Psoas muscle (tissue), 8 donors: ENCODE measurements around the gene TMEM175. TPM values are rescaled to one million over a fixed set of nuclear protein-coding genes. Genes with fewer than 3 reads are reported as not detected.

Experiments used
- ATAC-seq, 4 donors: fragments of 200-7000 bp; cut with Tn5 transposase; one replicate each; pipeline ENCODE4 v1.9.1; 2020; ENCODE audit warnings: moderate library complexity in 3 of 4, mild to moderate bottlenecking in 2 of 4
- DNase-seq, 2 donors: peaks; one replicate each; pipeline ENCODE4 v3.0.0-alpha.2; 2020
- H3K27ac ChIP-seq: fragments of 200-600 bp; one replicate; pipeline ENCODE4 v1.8.0; 2022
- H3K27me3 ChIP-seq, 3 donors: fragments of 200-600 bp in 1 of 3; one replicate each; pipeline versions ENCODE4 v1.6.1 to v1.8.0; 2013 to 2022; ENCODE audit warnings: low read length in 2 of 3, mild to moderate bottlenecking in 2 of 3, moderate library complexity in 1 of 3; ENCODE audit not compliant: insufficient read depth in 3 of 3
- H3K36me3 ChIP-seq, 2 donors: fragments of 200-600 bp in 1 of 2; one replicate each; pipeline versions ENCODE4 v1.6.1 to v1.8.0; 2013 to 2022; ENCODE audit warnings: low read depth in 1 of 2, mild to moderate bottlenecking in 1 of 2, moderate library complexity in 1 of 2; ENCODE audit not compliant: insufficient read depth in 1 of 2
- H3K4me1 ChIP-seq: fragments of 200-600 bp; one replicate; pipeline ENCODE4 v1.8.0; 2022
- H3K4me3 ChIP-seq: fragments of 200-600 bp; one replicate; pipeline ENCODE4 v1.8.0; 2022; ENCODE audit warnings: mild to moderate bottlenecking
- H3K9me3 ChIP-seq: fragments of 200-600 bp; one replicate; pipeline ENCODE4 v1.8.0; 2022
- WGBS, 3 donors: extraction: QIAGEN DNeasy Blood & Tissue Kit; methylation state at CpG; one replicate each; pipeline versions ENCODE4 v1.1.6 to v1.1.7; 2013; 5-methylcytosine and 5-hydroxymethylcytosine counted together
- intact Hi-C, 2 donors: fragments of 100-400 bp; cut with DNase I; formaldehyde crosslinking; loops; one replicate each; pipeline versions ENCODE4 v1.11.0 to v1.14.2; 2022
- polyA plus RNA-seq, 3 donors: library from polyadenylated mRNA; stranded (reverse); fragments of 200-250 nt; gene quantifications; one replicate each; pipeline ENCODE4 v1.2.3, GENCODE V29; 2013
- total RNA-seq, 4 donors: library from RNA; stranded (reverse); fragmentation: NEBNext Ultra II Directional in 2 of 4; extraction: Animal tissue kit (Norgen Biotek cat#: 25700) in 2 of 4; gene quantifications; one replicate each; pipeline versions ENCODE4 v1.2.1 to v1.2.4, GENCODE V29; 2021 to 2023
- TF ChIP-seq, protein P1 (sequence below): fragments of 200-600 bp; IDR thresholded peaks from one replicate; pipeline ENCODE4 v1.8.0; 2022; ENCODE audit warnings: antibody characterized with exemption
- donor health status: healthy with polysubstance abuse.
- donor health status: DM: no; HTN: no; CAD: no; lungs with moderate emphysema.
- donor health status: Bipolar disorder and iron deficiency.
- donor health status: healthy.
- donor health status: DM: yes; HTN: yes; CAD: no.
- donor health status: DM: no; HTN: no; CAD: no.
- donor health status: DM: no; HTN: no; CAD: no.
- donor health status: DM: yes; HTN: yes; CAD: no.

The TMEM175 gene
- total and polyA plus RNA-seq, 7 donors = 8.7 to 23.9 (median 14.3) TPM

DNA sequence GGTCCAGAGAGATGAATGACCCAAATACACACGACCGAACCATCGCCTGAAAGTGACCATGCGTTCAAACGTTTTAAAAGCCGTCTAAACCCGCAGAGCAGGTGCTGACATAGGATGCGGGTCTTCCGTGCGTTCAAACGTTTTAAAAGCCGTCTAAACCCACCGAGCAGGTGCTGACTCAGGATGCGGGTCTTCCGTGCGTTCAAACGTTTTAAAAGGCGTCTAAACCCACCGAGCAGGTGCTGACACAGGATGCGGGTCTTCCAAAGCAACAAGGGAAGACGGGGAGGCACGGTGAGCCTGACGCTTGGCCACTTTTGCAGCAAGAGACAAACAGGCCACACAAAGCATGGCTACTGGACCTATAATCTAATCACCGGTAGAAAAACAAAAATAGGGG, 47.4 kb upstream of the TMEM175 start:
- TF ChIP-seq, protein P1, sequence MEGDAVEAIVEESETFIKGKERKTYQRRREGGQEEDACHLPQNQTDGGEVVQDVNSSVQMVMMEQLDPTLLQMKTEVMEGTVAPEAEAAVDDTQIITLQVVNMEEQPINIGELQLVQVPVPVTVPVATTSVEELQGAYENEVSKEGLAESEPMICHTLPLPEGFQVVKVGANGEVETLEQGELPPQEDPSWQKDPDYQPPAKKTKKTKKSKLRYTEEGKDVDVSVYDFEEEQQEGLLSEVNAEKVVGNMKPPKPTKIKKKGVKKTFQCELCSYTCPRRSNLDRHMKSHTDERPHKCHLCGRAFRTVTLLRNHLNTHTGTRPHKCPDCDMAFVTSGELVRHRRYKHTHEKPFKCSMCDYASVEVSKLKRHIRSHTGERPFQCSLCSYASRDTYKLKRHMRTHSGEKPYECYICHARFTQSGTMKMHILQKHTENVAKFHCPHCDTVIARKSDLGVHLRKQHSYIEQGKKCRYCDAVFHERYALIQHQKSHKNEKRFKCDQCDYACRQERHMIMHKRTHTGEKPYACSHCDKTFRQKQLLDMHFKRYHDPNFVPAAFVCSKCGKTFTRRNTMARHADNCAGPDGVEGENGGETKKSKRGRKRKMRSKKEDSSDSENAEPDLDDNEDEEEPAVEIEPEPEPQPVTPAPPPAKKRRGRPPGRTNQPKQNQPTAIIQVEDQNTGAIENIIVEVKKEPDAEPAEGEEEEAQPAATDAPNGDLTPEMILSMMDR = no peak

DNA sequence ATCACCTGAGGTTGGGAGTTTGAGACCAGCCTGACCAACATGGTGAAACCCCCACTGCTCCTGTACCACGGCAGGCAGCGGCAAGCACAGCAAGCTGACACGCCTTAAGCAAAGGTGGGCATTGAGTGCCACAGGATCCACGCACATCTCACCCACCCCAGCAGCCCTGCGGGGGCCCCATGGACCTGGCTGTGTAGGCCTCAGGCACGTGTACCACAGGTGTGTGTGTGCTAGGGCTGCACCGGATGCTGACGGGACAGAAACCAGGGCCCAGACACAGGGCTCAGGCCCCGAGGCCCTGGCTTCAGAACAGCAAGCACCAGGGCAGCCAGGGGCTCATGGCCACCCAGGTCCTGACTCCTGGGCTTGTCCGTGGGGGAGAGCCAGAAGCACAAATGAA, 46.9 kb upstream of the TMEM175 start:
- intact Hi-C loops = no loop called here

More for the DNA sequence above, 47.4 kb upstream of the TMEM175 start:
- intact Hi-C loops = no loop called here
- Histone ChIP-seq H3K36me3 (peaks cover 0 to 95% of the 10 kb centered on the region in 2 donors), H3K4me1 (no peaks in the 10 kb centered on the region), H3K4me3 (no peak overlapping the region), H3K27me3 (no peaks in the 10 kb centered on the region), H3K27ac (no peak overlapping the region), H3K9me3 (no peaks in the 10 kb centered on the region)
- WGBS, 3 donors = 78 to 85% (median 85%) methylated on average over 24 of the region's 24 CpGs
- ATAC-seq (no peak), DNase-seq (no peak)

DNA sequence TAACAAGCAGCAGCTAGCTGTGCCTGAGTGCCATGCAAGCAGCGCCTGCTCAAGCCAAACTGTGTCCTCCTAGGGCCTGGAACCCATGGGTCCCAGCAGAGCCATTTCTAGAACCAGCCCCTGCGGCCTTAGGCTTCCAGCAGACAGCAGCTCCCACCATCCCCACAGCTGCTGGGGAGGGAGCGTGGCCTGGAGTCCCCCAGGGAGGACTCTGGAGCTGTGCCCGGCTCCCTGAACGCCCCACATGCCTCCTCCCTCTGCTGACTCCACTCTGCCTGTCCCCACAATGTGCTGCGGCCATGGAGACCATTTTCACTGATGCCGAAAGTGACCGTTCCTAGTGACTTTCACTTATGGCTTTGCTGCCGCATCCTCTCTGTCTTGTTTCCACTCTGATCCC, 46.0 kb upstream of the TMEM175 start:
- intact Hi-C loops = no loop called here
- no peak for DNase-seq
- TF ChIP-seq, protein P1 = no peak
- WGBS, 3 donors = 71 to 76% (median 74%) methylated on average over 9 of the region's 9 CpGs
- Histone ChIP-seq H3K36me3 (peaks cover 2 to 95% of the 10 kb centered on the region in 2 donors), H3K27ac (no peak overlapping the region), H3K4me3 (no peak overlapping the region), H3K4me1 (no peaks in the 10 kb centered on the region), H3K27me3 (no peaks in the 10 kb centered on the region), H3K9me3 (no peaks in the 10 kb centered on the region)
- no peak for ATAC-seq

More for the DNA sequence above, 46.9 kb upstream of the TMEM175 start:
- ATAC-seq (no peak), DNase-seq (no peak)
- Histone ChIP-seq H3K4me1 (no peaks in the 10 kb centered on the region), H3K27ac (no peak overlapping the region), H3K4me3 (no peak overlapping the region), H3K9me3 (no peaks in the 10 kb centered on the region), H3K36me3 (peaks cover 2 to 95% of the 10 kb centered on the region in 2 donors), H3K27me3 (no peaks in the 10 kb centered on the region)
- 89 to 93% (median 92%) methylated on average over 10 of the region's 10 CpGs for WGBS, 3 donors
- TF ChIP-seq, protein P1 = no peak

DNA sequence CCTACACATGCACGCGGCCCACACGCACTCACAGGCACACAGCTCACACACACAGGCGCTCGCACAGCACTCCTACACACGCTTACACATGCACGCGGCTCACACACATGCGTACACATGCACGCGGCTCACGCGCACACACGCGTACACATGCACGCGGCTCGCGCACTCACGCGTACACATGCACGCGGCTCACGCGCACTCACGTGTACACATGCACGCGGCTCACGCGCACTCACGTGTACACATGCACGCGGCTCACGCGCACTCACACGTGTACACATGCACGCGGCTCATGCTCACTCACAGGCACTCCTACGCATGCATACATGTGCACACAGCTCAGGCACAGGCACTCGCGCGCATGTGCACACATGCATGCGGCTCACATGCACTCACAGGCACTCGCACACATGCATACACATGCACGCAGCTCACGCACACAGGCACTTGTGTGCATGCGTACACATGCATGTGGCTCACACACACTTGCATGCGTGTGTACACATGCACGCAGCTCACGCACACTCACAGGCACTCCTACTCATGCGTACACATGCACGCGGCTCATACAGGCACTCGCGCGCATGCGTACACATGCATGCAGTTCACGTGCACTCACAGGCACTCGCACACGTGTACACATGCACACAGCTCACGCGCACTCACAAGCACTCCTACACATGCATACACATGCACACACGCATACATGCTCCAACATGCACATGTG, 45.1 kb upstream of the TMEM175 start:
- ATAC-seq (no peak), DNase-seq (no peak)
- 96 to 98% (median 97%) methylated on average over 63 of the region's 63 CpGs for WGBS, 3 donors

More for the DNA sequence above, 45.1 kb upstream of the TMEM175 start:
- H3K9me3 ChIP-seq = no peaks in the 10 kb centered on the region
- H3K4me1 ChIP-seq = no peaks in the 10 kb centered on the region
- H3K27ac ChIP-seq = no peak overlapping the region
- peaks cover 2 to 86% of the 10 kb centered on the region in 2 donors for H3K36me3 ChIP-seq
- no peak overlapping the region for H3K4me3 ChIP-seq
- TF ChIP-seq, protein P1 = no peak
- no peaks in the 10 kb centered on the region for H3K27me3 ChIP-seq
- intact Hi-C loops = no loop called here
